NCI-H1105 (cell line): ENCODE results near the gene EXOC6.
"Not testable (repeated sequence)": the region's sequence is repeated elsewhere in the genome, so short reads cannot be mapped to it uniquely, and the experiment has no call there.

Source experiments
- DNase-seq: peaks from one replicate; lab custom pipeline; 2025; lab: John Stamatoyannopoulos, UW

Gene EXOC6

DNA sequence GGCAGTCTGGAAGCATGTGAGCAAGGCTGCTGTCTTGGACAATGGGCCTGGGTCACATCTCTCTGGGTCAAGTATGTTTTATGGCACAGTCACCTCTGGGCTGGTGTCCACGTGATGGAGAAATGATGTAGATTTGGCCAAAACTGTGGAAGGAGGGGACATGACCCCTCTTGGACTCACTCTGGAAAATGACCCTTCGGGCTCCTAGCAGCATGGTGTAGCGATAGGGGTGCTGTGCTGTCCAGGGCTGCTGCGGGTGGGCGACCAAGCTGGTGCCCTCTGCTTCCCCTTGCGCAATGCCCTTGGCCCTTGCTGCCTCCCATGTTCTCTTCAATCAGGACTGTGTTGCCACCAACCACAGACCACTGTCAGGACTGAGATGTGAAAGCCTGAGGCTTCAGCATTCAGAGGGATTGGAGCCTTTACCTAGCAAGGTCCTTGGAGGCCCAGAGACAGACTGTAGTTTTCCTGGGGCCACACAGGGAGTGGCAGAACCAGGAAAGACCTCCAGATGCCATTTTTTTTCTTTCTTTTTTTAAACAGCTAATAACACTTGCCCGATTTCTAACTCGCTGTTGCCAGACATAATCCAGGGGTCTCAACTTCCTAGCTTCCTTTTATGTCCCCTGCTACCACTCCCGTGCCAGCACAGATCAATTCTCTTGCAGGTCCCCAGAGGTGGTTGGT lies 231.5 kb downstream of the EXOC6 start:
- no peak for DNase-seq

DNA sequence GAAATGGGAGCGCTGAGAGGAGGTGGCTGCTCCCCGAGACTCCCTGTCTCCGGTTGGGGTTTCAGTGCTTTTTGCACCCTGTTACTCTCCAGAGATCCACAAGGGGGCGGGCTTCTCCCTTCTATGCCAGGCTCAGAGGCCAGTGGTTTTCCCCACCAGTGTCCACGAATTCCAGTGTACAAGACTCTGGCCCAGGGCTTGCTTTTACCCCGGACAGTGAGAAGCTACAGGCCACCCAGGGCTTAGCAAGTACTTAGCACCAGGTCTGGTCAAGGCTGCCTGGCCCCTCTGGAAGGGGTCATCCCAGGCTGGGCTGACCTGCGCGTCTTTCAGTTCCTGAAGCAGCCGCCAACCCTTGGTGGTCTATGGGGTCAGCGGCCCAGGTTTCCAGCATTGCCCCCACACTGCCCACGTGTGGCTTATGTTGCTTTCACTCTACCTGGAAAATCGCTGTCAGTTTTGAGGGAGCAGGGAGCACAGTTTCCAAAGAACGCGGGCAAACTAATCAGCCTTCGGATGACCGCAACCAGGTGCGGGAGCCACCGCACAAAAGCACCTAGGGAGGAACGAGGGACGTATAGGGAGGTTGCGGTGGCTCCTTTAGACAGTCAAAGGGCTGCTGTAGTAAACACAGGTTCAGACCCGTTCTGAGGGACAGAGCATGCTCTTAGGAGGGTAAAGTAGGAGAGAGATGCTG lies 232.2 kb downstream of the EXOC6 start:
- DNase-seq: no peak

DNA sequence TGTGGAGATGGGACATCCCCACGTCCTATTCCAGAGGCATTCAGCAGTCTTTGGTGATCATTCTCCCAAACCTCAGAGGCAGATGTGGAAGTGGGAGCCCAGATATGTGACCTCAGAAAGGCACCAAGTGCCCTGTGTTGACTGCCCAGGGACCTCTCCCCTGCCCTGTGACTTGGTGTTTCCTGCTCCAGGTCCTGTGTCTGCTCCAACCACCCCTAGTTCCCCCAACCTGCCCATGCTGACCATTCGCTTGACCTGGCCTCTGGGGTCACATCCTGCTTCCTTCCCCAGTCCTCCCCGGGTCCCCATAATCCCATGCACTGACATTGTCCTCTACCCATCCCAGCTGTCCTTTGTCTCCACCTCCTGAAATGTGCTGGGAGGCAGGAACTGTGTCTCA lies 233.0 kb downstream of the EXOC6 start:
- DNase-seq: no peak

DNA sequence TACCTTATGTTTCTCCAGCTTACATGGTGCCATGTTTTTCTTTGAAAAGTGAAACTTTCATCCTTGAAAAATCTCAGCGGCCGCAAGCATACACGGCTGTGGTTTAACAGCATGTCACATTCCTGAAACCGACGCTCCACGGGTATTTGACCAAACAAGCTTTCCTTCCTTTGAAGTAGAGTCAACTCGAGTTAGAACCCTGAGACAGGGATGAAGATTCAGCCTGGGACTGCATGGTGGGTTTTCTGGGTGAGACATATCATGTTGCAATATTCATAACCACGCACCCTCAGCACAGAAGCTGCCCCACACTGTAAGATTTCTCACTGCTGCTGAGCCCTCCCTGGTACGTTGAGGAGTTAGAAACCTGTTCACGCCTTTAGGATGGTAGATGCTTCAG lies 233.5 kb downstream of the EXOC6 start:
- DNase-seq: no peak

DNA sequence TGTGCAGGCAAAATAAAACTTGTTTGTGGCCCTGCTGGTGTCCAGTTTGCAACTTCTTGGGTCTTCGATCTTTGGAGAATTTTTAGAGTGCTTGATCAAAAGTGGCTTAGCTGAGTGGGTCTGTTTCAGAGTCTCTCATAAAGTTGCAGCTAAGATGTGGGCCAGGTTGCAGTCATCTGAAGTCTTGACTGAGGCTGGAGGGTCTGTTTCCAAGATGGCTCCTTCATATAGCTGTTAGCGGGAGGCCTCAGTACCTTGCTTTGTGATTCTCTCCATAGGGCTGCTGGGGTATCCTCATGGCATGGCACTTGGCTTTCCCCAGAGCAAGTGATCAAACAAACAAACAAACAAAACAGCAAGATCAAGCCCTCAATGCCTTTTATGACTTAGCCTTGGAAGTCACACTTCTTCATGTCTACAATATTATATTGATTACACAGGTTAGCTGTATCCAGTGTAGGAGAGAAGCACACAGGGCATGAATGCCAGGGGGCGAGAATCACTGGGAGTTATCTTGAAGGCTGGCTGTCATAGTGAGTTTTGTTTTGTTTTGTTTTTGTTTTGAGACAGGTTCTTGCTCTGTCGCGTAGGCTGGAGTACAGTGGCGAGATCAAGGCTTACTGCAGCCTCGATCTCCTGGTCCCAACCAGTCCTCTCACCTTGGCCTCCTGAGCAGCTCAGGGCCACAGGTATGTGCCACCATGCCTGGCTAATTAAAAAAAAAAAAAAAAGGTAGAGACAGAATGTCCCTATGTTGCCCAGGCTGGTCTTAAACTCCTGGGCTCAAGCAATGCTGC lies 235.6 kb downstream of the EXOC6 start:
- DNase-seq: no peak

DNA sequence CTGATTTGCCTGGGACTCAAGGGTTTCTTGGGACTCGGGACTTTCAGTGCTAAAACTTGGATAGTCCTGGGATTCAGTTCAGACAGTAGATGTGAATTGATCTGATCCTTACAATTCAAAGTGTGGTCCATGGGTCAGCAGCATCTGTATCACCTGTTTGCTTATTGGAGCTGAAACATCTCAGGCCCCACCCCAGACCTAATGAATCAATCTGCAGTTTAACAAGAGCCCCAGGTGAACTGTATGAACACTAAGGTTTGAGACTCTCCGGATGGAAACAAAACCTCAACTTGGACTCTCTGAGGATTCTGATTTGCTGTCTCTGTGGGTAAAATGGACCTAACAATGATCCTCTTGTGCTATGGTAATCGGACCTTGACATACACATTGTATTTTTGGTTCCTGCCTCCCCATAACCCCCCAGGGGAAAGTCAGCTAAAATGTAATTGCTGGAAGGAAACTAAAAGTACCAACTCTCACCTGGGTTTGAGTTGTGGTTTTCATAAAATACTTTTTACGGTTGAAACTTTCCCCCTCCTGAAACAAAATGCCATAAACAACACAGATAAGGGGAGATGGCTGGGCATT lies 237.0 kb downstream of the EXOC6 start:
- DNase-seq: no peak

DNA sequence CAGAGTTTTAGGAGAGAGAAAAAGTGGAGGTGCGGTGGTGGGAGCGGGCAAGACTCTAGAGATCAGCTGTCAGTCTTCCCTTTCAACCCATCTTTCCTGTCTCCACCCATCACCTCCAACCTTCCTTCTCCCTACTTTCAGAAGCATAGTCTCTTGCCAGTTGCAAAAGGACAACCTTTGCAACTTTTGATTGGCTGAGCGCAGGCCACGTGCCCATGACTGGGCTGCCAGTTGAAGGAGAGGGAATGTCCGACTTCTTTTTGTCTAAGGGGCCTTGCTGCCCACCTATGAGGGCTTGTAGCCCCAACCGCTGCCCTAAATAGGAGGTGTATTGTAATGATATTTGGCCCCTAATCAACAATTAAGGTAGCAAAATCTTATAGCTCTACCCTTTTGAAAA lies 238.0 kb downstream of the EXOC6 start:
- no peak for DNase-seq

DNA sequence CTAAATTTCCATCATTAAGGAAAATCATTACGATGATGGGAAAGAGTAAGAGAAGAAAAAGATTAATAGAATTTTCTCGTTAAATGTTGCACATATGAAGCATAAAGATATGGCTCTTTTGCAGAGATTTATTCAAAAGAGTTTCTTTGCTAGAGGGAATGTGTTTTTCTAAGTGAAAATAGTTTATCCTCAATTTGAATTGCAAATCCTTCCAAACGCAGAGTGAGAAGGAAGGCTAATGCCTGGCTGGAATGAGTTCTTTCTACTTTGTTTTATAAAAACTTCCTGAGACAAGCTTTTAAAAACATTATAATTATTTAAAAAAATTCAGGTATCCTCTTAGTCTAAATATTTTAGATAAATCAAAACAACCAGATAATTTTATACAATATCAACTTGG lies 239.5 kb downstream of the EXOC6 start:
- DNase-seq: no peak

DNA sequence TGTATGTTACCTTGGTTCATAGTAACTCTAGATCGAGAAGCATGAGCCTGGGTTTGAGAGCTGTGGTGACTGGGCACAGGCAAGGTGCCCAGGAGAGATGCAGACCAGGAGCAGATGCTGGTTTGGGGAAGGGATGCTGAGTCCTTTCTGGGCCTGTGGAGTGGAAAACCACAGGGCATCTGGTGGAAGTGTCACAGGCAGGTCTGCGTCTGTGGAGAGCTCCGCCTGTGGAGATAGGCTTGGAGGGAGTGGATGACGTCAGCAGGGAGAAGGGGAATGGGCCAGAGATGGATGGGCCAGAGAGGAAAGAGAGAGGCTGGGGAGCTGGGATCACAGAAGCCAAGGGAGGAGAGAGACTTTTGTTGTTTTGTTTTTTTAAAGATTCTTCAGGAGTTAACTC lies 240.1 kb downstream of the EXOC6 start:
- DNase-seq: no peak

DNA sequence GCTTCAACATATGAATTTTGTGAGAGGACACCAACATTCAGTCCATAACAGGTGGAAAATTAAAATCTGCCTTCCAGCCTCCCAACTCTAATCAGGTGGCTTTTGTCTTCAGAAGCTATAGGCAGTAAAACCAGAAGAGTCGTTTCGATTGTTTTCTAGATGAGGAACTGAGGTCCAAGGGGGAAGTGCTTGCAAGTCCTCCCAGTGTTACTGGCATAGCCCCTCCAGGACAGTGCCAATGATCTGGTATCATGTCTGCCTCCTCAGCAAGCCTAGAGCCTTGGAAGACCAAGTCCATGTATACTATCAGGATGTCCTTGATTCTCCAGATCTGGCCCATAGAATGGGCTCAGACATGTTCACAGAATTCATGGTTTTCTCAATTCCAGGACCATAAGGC lies 242.3 kb downstream of the EXOC6 start:
- DNase-seq: no peak

DNA sequence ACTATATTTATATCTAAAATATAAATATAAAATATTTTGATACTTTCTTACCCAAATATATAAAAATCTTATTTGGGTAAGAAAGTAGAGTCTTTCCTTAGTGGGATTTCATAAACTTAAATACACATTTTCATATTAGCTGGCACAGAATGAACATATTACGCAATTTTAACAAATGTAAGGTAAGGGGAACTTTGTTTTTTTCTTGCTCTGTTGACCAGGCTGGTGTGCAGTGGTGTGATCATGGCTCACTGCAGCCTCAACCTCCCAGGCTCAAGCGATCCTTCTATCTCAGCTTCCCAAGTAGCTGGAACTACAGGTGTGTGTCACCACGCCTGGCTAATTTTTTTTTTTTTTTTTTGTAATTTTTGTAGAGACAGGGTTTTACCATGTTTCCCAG lies 243.6 kb downstream of the EXOC6 start:
- DNase-seq: no peak

DNA sequence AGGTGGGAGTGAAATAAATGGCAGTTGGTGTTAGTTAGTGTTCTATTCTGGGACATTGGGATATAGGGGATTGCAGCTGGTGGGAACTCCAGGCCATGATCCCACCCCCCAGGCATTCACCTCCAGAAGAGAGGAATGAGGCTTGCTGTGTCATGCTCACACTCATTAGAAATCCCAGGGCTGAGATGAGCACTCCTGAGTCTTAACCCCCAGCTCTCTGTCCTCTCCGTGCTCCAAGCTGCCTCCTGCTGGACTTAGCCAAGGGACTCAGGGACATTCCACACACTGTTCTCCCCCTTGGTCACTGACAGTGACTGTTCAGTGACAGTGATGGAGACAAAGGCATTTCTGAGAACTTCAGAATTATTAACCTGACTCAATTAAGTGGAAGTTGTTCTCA lies 246.9 kb downstream of the EXOC6 start:
- no peak for DNase-seq

DNA sequence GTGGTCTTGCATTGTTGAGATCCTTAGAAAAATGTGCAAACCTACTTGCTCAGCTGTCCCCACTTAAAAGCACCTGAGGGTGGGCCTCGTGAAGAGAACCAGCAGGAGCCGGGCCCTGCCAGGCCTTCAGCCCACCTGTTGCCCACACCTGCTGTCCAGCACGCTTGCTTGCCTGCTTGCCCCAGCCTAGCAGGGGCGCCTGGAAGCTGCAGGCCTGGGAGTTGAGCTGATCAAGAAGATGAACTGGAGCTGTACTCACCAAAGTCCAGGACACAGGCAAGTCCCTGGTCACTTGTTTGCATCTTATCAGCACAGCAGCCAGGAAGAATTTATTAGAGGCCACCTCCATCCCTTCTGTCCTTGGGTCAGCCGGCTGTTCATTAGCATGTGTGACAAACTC lies 248.6 kb downstream of the EXOC6 start:
- DNase-seq: no peak

DNA sequence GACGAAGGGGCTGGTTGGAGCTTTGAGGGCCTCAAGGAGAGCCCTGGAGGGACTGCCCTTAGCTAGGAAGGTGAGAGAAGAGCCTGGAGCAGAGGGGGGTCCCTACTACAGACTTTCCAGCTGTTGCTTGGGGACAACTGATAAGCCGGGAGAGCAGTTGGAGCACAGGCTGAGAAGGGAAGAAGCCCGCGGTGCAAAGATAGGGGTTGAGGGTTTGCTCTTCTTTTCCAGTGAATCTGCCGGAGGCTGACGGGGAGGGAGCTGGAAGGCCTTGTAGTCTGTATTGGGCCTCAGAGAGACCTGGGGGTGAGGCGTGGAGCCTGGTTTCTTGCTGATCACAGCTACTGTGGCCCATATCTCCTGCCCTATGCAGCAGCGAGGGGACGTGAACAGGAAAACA lies 249.1 kb downstream of the EXOC6 start:
- no peak for DNase-seq

DNA sequence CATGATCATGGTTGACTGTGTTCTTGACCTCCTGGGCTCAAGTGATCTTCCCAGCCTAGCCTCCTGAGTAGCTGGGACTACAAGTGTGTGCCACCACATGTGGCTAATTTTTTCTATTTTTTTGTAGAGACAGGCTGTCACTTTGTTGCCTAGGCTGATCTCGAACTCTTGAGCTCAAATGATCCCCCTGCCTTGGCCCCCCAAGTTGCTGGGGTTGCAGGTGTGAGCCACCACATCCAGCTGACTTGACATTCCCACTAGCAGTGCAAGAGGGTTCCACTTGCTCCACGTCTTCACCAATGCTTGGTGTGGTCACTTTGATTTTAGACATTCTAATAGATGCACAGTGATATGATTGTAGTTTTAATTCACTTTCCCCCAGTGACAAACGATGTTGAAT lies 250.5 kb downstream of the EXOC6 start:
- DNase-seq: no peak

DNA sequence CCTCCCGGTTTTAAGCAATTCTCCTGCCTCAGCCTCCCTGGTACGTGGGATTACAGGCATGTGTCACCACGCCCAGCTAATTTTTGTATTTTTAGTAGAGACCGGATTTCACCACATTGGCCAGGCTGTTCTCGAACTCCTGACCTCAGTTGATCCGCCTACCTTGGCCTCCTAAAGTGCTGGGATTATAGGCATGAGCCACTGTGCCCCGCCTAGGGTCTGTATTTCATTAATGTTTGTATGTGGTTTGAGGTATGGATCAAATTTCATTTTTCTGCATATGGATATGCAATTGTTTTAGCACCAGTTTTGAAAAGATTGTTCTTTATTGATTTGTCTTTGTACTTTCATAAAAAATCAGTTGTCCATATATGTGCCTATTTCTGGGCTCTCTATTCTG lies 251.3 kb downstream of the EXOC6 start:
- no peak for DNase-seq

DNA sequence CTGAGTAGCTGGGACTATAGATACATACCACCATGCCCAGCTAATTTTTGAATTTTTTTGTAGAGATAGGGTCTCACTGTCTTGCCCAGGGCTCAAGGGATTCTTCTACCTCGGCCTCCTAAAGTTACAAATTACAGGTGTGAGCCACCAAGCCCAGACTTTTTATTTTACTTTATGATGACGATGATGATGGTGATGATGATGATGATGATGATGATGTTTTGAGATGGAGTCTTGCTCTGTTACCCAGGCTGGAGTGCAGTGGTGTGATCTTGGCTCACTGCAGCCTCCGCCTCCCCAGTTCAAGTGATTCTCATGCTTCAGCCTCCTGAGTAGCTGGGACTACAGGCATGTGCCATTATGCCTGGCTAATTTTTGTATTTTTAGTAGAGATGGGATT lies 252.8 kb downstream of the EXOC6 start:
- DNase-seq: not testable (repeated sequence)

DNA sequence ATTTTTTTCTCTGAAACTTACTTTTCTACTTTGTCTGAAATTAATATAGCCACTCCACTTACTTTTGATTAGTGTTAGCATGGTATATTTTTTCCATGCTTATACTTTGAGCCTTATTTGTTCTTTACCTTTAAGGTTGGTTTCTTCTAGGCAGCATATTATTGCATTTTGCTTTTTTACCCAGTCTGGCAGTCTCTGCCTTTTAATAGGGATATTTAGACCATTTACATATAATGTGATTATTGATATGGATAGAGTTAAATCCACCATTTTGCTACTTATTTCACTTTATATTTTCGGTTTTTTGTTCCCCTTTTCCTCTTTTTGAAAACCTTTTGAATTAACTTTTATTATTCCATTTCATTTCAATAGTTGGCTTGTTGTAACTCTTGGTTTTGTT lies 255.6 kb downstream of the EXOC6 start:
- DNase-seq: no peak

DNA sequence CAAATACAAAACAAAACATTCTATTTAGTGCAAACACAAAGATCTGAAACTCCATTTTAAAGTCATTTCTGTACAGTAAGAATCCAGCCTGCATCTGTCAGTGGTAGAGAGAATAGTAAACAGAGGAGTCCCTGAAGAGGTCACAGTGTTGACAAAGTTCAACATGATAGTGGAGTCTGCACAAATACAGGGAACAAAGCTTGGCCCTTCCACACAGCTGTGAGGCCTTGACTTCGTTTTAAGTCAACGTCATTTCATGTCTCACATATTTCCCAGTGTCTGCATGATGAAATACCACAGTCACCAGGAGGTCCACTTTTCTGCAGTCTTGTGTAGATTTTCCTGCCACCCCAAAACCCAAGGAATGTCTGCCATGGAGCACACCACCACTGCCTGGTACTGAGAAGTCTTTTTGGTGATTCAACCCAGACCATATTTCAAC lies 258.3 kb downstream of the EXOC6 start:
- no peak for DNase-seq
